A673 (cell line): Measurements from ENCODE around the gene VAMP2.

Experiments
- CTCF ChIP-seq: fragments of 300-800, 200-600 bp; sonication (generic); conservative IDR thresholded peaks from 2 replicates; pipeline ENCODE4 v1.5.1; 2017; ENCODE audit warnings: low read depth, mild to moderate bottlenecking, antibody characterized with exemption, low read length, moderate library complexity, mixed read lengths
- EZH2 ChIP-seq: fragments of 200-600 bp; sonication (generic); IDR thresholded peaks from 2 replicates; pipeline ENCODE4 v1.6.1; 2017; ENCODE audit warnings: borderline replicate concordance, low read depth, mild to moderate bottlenecking, mixed read lengths, antibody characterized with exemption, low read length; ENCODE audit not compliant: poor library complexity, severe bottlenecking

GRCh38 chr17:8123695-8124349, 38.9 kb downstream of the VAMP2 start, which contains the start of gene HES7:
- TF ChIP-seq CTCF = no peak
- TF ChIP-seq EZH2 = no peak
